Measurements from ENCODE around the gene ST8SIA2. TPM values are rescaled to one million over a fixed set of nuclear protein-coding genes. Genes with fewer than 3 reads are reported as not detected.

Gene ST8SIA2
- total and polyA plus RNA-seq, 2 experiments from 2014 or later = 0.87 to 1.1 TPM

GRCh38 chr15:92502336-92502735, 108.7 kb downstream of the ST8SIA2 start:
- Histone ChIP-seq H4K20me1 (ENCODE audit: insufficient read depth, poor library complexity, severe bottlenecking) (no peaks in the 10 kb centered on the region), H3K36me3 (replicated peaks; ENCODE audit: insufficient read depth, low read depth) (no peaks in the 10 kb centered on the region), H3K9me3 (ENCODE audit: low read depth) (no peaks in the 10 kb centered on the region), H3K4me1 (ENCODE audit: insufficient read depth) (no peaks in the 10 kb centered on the region), H3K27me3 (peaks cover 6% of the 10 kb centered on the region), H3K4me3 (no peak overlapping the region), H2AFZ (no peak overlapping the region), H3K79me2 (no peaks in the 10 kb centered on the region), H3K27ac (no peak overlapping the region), H3K9me2 (replicated peaks; ENCODE audit: insufficient read depth) (no peaks in the 10 kb centered on the region), H3K4me2 (no peak overlapping the region)
- no peak for DNase-seq (ENCODE audit: low spot score)
- TF ChIP-seq EZH2 (IDR thresholded peaks at IDR 0.05; ENCODE audit: borderline replicate concordance) (no peak), CTCF (IDR thresholded peaks at IDR 0.05; ENCODE audit: poor library complexity) (no peak), EZH2phosphoT487 (IDR thresholded peaks at IDR 0.05; ENCODE audit: low read depth, severe bottlenecking, unreplicated experiment) (no peak)
- 89% methylated on average over 7 of the region's 7 CpGs for WGBS (ENCODE audit: low lambda C conversion rate, missing lambda C conversion rate)

- no peak for DNase-seq (ENCODE audit: low spot score)
- Histone ChIP-seq H3K9me2 (replicated peaks; ENCODE audit: insufficient read depth) (no peaks in the 10 kb centered on the region), H3K27me3 (peaks cover 6% of the 10 kb centered on the region), H3K4me2 (no peak overlapping the region), H4K20me1 (ENCODE audit: insufficient read depth, poor library complexity, severe bottlenecking) (no peaks in the 10 kb centered on the region), H3K79me2 (no peaks in the 10 kb centered on the region), H3K36me3 (replicated peaks; ENCODE audit: insufficient read depth, low read depth) (no peaks in the 10 kb centered on the region), H2AFZ (no peak overlapping the region), H3K9me3 (ENCODE audit: low read depth) (no peaks in the 10 kb centered on the region), H3K4me1 (ENCODE audit: insufficient read depth) (no peaks in the 10 kb centered on the region), H3K4me3 (no peak overlapping the region), H3K27ac (no peak overlapping the region)
- 84% methylated on average over 5 of the region's 5 CpGs for WGBS (ENCODE audit: low lambda C conversion rate, missing lambda C conversion rate)
- TF ChIP-seq EZH2phosphoT487 (IDR thresholded peaks at IDR 0.05; ENCODE audit: low read depth, severe bottlenecking, unreplicated experiment) = no peak
- TF ChIP-seq CTCF (IDR thresholded peaks at IDR 0.05; ENCODE audit: poor library complexity) = no peak
Observed at GRCh38 chr15:92502930-92503857, 109.5 kb downstream of the ST8SIA2 start.

- Histone ChIP-seq H3K9me2 (replicated peaks; ENCODE audit: insufficient read depth) (no peaks in the 10 kb centered on the region), H3K36me3 (replicated peaks; ENCODE audit: insufficient read depth, low read depth) (no peaks in the 10 kb centered on the region), H3K4me3 (no peak overlapping the region), H3K9me3 (ENCODE audit: low read depth) (no peaks in the 10 kb centered on the region), H2AFZ (no peak overlapping the region), H3K27ac (no peak overlapping the region), H4K20me1 (ENCODE audit: insufficient read depth, poor library complexity, severe bottlenecking) (no peaks in the 10 kb centered on the region), H3K4me1 (ENCODE audit: insufficient read depth) (no peaks in the 10 kb centered on the region), H3K79me2 (no peaks in the 10 kb centered on the region), H3K27me3 (peaks cover 6% of the 10 kb centered on the region), H3K4me2 (no peak overlapping the region)
- DNase-seq (ENCODE audit: low spot score) = no peak
- TF ChIP-seq CTCF (IDR thresholded peaks at IDR 0.05; ENCODE audit: poor library complexity) = no peak
- 53% methylated on average over 4 of the region's 4 CpGs for WGBS (ENCODE audit: low lambda C conversion rate, missing lambda C conversion rate)
Observed at GRCh38 chr15:92503889-92504288, 110.2 kb downstream of the ST8SIA2 start.

Measured in hepatocyte (in vitro differentiated cells).